GM12874 (cell line): ENCODE measurements around the gene GNAL.

ENCODE experiments used
- CTCF ChIP-seq: IDR thresholded peaks from 2 replicates; pipeline ENCODE4 v1.5.1; 2011; ENCODE audit warnings: low read depth, mild to moderate bottlenecking, control low read depth, low read length, moderate library complexity; ENCODE audit not compliant: insufficient read depth

Gene GNAL

GRCh38 chr18:11862468-11863137 is 173.5 kb downstream of the GNAL start:
- no peak for TF ChIP-seq CTCF

DNA sequence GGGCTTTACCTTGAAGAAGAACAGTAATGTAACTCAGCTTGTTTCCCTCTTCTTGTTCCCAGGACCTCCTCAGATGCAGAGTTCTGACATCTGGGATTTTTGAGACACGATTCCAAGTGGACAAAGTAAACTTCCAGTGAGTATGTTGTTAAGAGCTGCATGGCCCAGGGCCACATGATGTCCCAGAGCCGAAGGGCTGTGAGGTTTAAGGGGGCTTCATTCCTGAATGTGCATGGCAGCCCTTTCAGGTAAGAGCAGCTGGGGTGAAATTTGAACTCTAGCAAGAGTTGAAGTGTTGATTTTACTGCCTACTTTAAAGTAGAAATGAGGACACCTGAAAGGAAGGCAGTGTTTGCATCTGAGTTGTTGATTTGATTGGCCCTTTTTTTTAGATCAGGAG is 175.4 kb downstream of the GNAL start:
- no peak for TF ChIP-seq CTCF

DNA sequence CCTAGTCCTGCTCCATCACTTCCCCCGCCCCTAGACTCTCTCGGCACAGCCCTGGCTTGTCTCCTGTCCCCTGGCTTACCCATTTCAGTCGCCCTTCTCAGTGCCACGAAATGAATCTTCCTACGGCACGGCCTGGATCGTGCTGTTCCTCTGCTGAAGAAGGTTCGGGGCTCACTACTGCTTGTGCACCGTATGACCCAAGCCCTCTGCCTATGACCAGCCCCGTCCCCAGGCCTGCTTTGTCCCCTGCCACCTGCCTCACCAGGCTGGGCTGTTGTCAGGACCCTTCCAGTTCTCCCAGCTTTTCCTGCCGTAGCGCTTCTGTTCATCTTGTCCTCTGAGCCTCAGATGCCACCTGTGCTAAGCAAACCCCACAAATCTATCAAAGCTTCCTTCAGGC is 176.0 kb downstream of the GNAL start:
- no peak for TF ChIP-seq CTCF

GRCh38 chr18:11866329-11866728 is 177.3 kb downstream of the GNAL start:
- TF ChIP-seq CTCF: no peak

- no peak for TF ChIP-seq CTCF
Observed at GRCh38 chr18:11866764-11867163, 177.7 kb downstream of the GNAL start.

DNA sequence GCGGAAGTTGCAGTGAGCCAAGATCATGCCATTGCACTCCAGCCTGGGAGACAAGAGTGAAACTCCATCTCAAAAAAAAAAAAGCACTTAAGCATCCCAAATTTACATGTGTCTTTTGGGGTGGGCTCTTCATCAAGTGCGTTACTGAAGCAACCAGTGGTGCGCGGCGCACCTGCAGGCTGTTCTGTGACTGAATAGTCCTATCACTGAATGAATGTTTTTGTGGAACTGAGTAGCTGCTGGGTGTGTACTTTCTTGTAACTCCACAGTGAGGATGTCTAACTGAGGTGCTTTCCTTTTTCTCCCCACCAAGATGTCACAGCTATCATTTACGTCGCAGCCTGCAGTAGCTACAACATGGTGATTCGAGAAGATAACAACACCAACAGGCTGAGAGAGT is 179.2 kb downstream of the GNAL start:
- TF ChIP-seq CTCF: no peak

- no peak for TF ChIP-seq CTCF
Observed at GRCh38 chr18:11871501-11871900, 182.4 kb downstream of the GNAL start.
